Keratinocyte (primary cell): Measurements from ENCODE around the gene MRPL43. TPM values are rescaled to one million over a fixed set of nuclear protein-coding genes. Genes with fewer than 3 reads are reported as not detected.

Experiments used
- DNase-seq: peaks from one replicate; pipeline ENCODE4 v3.0.0-alpha.2; 2011; ENCODE audit warnings: low read depth, missing footprints, low spot score
- FAIRE-seq: peaks from 2 replicates; lab custom pipeline; 2011; peaks lifted over from hg19 to GRCh38; lab: Jason Lieb, UNC
- H2AFZ ChIP-seq: 2 replicates; pipeline ENCODE4 v1.6.0; 2012; ENCODE audit warnings: low read length, control low read depth, inconsistent platforms; ENCODE audit not compliant: control insufficient read depth
- H3K27ac ChIP-seq: 2 replicates; pipeline ENCODE4 v1.5.1; 2011; ENCODE audit warnings: low read length; ENCODE audit not compliant: control insufficient read depth, insufficient read depth
- H3K27me3 ChIP-seq: 3 replicates; pipeline ENCODE4 v1.6.0; 2011; ENCODE audit warnings: low read length; ENCODE audit not compliant: control insufficient read depth, insufficient read depth; ENCODE audit errors: extremely low read depth
- H3K36me3 ChIP-seq, 2 experiments: 2 replicates in 1 of 2; 3 replicates in 1 of 2; pipeline ENCODE4 v1.5.1; 2011; ENCODE audit warnings: low read length in 2 of 2, mild to moderate bottlenecking in 1 of 2; ENCODE audit not compliant: control insufficient read depth in 2 of 2, insufficient read depth in 2 of 2; ENCODE audit errors: extremely low read depth in 1 of 2
- H3K4me1 ChIP-seq: 3 replicates; pipeline ENCODE4 v1.5.1; 2011; ENCODE audit warnings: low read length; ENCODE audit not compliant: control insufficient read depth, insufficient read depth; ENCODE audit errors: extremely low read depth
- H3K4me2 ChIP-seq: 3 replicates; pipeline ENCODE4 v1.6.0; 2011; ENCODE audit warnings: low read depth, low read length; ENCODE audit not compliant: control insufficient read depth, insufficient read depth; ENCODE audit errors: extremely low read depth
- H3K4me3 ChIP-seq, 3 experiments: fragments of 200-600 bp in 1 of 3; sonication (generic) in 1 of 3; 2 replicates in 2 of 3; 3 replicates in 1 of 3; pipeline ENCODE4 v1.5.1; 2011 to 2016; ENCODE audit warnings: low read length in 3 of 3, mild to moderate bottlenecking in 3 of 3, control low read depth in 2 of 3, inconsistent platforms in 1 of 3, low read depth in 1 of 3, mixed read lengths in 1 of 3, mixed run types in 1 of 3, moderate library complexity in 1 of 3; ENCODE audit not compliant: control insufficient read depth in 2 of 3, insufficient read depth in 2 of 3; ENCODE audit errors: extremely low read depth in 1 of 3
- H3K79me2 ChIP-seq: 2 replicates; pipeline ENCODE4 v1.6.0; 2012; ENCODE audit warnings: low read length; ENCODE audit not compliant: control insufficient read depth, insufficient read depth
- H3K9ac ChIP-seq: 3 replicates; pipeline ENCODE4 v1.6.0; 2011; ENCODE audit warnings: low read length; ENCODE audit not compliant: control insufficient read depth, insufficient read depth; ENCODE audit errors: extremely low read depth
- H3K9me1 ChIP-seq: 3 replicates; pipeline ENCODE4 v1.6.0; 2011; ENCODE audit warnings: low read length; ENCODE audit not compliant: control insufficient read depth, insufficient read depth; ENCODE audit errors: extremely low read depth
- H3K9me3 ChIP-seq: 2 replicates; pipeline ENCODE4 v1.5.1; 2012; ENCODE audit warnings: low read depth, low read length; ENCODE audit not compliant: control insufficient read depth
- H4K20me1 ChIP-seq: 3 replicates; pipeline ENCODE4 v1.6.0; 2011; ENCODE audit warnings: low read length; ENCODE audit not compliant: control insufficient read depth, insufficient read depth; ENCODE audit errors: extremely low read depth
- EZH2 ChIP-seq: IDR thresholded peaks from one replicate; pipeline ENCODE4 v1.6.1; 2012; ENCODE audit warnings: inconsistent platforms, mild to moderate bottlenecking, low read length, moderate library complexity
- dilution Hi-C: fragments of 300-500 bp; cut with MboI; formaldehyde crosslinking; loops from one replicate; pipeline ENCODE4 v1.7.0; 2020; ENCODE audit warnings: low sequenced_read_pairs; ENCODE audit not compliant: extremely low pct_ligation_motif_present
- polyA plus RNA-seq, 5 experiments: library from polyadenylated mRNA; depleted of rRNA in 3 of 5; stranded (reverse) in 3 of 5; stranded (forward) in 1 of 5; unstranded in 1 of 5; fragments of >200 nt; gene quantifications; 1 replicate in 1 of 5; 2 replicates in 3 of 5; 3 replicates in 1 of 5; pipeline versions ENCODE4 v1.2.1 to v1.2.3, GENCODE V29; 2011 to 2012; ENCODE audit warnings: missing spikeins in 2 of 5, low read depth in 1 of 5, low replicate concordance in 1 of 5
- TF ChIP-seq, protein P1 (sequence below), 3 experiments: IDR thresholded peaks in 1 of 3; conservative IDR thresholded peaks in 1 of 3; optimal IDR thresholded peaks in 1 of 3; 2 replicates in 2 of 3; 3 replicates in 1 of 3; pipeline versions ENCODE3 to v1.5.1; 2011; ENCODE audit warnings: low read length in 3 of 3, mild to moderate bottlenecking in 3 of 3, moderate library complexity in 2 of 3, control low read depth in 1 of 3, inconsistent platforms in 1 of 3; ENCODE audit not compliant: insufficient read depth in 2 of 3; ENCODE audit errors: extremely low read depth in 1 of 3

MRPL43 gene
- polyA plus RNA-seq, 1 donor (not counting 4 experiments of a cell fraction or from before 2014, with no cell fraction given) = 71.1 TPM

DNA sequence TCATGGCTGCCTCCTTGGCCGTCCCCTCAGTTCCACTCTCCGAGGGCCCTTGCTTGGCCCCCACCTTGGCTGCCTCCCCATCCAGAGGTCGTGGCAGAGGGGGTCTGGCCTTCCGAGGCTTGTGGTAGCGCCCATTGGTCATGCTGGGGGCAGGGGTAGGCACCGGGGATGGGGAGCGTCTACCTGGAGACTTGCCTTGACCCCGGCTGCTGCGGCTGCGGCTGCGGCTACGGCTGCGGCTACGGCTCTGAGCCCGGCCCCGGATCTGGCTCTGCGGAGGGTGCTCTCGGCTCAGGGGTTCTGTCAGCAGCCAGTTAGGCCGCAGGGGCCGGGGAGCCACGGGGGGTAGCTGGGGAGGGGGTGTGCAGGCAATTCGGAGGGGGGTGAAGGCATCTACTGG lies 23.0 kb upstream of the MRPL43 start:
- H3K9ac ChIP-seq = no peak overlapping the region
- peaks cover 30% of the 10 kb centered on the region for H3K4me1 ChIP-seq
- H4K20me1 ChIP-seq = no peaks in the 10 kb centered on the region
- H3K9me3 ChIP-seq = no peaks in the 10 kb centered on the region
- H3K4me3 ChIP-seq = no peak overlapping the region
- TF ChIP-seq, protein P1, sequence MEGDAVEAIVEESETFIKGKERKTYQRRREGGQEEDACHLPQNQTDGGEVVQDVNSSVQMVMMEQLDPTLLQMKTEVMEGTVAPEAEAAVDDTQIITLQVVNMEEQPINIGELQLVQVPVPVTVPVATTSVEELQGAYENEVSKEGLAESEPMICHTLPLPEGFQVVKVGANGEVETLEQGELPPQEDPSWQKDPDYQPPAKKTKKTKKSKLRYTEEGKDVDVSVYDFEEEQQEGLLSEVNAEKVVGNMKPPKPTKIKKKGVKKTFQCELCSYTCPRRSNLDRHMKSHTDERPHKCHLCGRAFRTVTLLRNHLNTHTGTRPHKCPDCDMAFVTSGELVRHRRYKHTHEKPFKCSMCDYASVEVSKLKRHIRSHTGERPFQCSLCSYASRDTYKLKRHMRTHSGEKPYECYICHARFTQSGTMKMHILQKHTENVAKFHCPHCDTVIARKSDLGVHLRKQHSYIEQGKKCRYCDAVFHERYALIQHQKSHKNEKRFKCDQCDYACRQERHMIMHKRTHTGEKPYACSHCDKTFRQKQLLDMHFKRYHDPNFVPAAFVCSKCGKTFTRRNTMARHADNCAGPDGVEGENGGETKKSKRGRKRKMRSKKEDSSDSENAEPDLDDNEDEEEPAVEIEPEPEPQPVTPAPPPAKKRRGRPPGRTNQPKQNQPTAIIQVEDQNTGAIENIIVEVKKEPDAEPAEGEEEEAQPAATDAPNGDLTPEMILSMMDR (optimal IDR thresholded peaks at IDR 0.05 in 1 of 3, IDR thresholded peaks at IDR 0.05 in 1 of 3, conservative IDR thresholded peaks at IDR 0.05 in 1 of 3; ENCODE audit: extremely low read depth in 1 of 3, insufficient read depth in 2 of 3, low read length in 3 of 3) = no peak
- no peak for TF ChIP-seq EZH2
- no peak overlapping the region for H2AFZ ChIP-seq
- H3K27me3 ChIP-seq = no peaks in the 10 kb centered on the region
- no peak overlapping the region for H3K27ac ChIP-seq
- H3K9me1 ChIP-seq = no peaks in the 10 kb centered on the region
- peaks cover 11% of the 10 kb centered on the region in 2 experiments for H3K36me3 ChIP-seq
- DNase-seq = no peak
- FAIRE-seq = no peak
- dilution Hi-C loops = no loop called here
- no peaks in the 10 kb centered on the region for H3K79me2 ChIP-seq
- H3K4me2 ChIP-seq = no peak overlapping the region

DNA sequence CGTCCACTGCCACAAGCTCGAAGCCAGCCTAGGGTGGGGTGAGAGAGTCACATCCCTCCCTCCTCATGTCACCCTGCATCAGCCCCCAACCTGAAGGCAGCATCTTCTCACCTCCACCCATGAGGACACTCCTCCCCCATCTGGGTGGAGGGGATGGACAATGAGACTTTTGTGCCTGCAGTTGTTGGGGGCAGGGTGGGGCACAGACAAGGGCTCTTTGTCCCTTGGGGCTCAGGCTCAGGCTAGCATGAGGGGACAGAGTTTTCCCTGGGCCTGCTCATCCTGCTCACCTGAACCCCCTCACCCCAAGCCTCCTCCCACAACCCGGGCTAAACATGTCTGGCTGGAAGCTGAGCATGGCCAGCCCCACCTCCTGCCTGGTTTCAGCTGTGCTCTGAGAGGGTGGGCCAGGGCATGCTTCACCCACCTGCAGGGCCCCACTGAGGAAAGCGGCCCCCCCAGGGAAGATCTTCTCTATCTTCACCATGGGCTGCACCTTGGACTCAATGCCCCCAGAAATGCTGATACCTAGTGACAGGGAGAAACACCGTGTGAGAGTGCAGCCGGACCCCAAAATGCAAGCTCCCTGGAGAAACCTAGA lies 21.6 kb upstream of the MRPL43 start:
- FAIRE-seq (no peak), DNase-seq (no peak)
- H3K27ac ChIP-seq = no peak overlapping the region
- no peak overlapping the region for H3K9ac ChIP-seq
- TF ChIP-seq, protein P1 (optimal IDR thresholded peaks at IDR 0.05 in 1 of 3, IDR thresholded peaks at IDR 0.05 in 1 of 3, conservative IDR thresholded peaks at IDR 0.05 in 1 of 3; ENCODE audit: extremely low read depth in 1 of 3, insufficient read depth in 2 of 3, low read length in 3 of 3) = no peak
- no peak for TF ChIP-seq EZH2
- peaks cover 23% of the 10 kb centered on the region for H3K4me1 ChIP-seq
- H3K79me2 ChIP-seq = no peaks in the 10 kb centered on the region
- H2AFZ ChIP-seq = no peak overlapping the region
- H3K4me2 ChIP-seq = no peak overlapping the region
- H3K9me1 ChIP-seq = no peaks in the 10 kb centered on the region
- no peaks in the 10 kb centered on the region for H3K27me3 ChIP-seq
- peaks cover 15 to 17% of the 10 kb centered on the region in 2 experiments for H3K36me3 ChIP-seq
- H3K9me3 ChIP-seq = no peaks in the 10 kb centered on the region
- dilution Hi-C loops = no loop called here
- H4K20me1 ChIP-seq = no peaks in the 10 kb centered on the region
- no peak overlapping the region for H3K4me3 ChIP-seq
